PC-9 (cell line): Measurements from ENCODE around the gene SHISA7. TPM values are rescaled to one million over a fixed set of nuclear protein-coding genes. Genes with fewer than 3 reads are reported as not detected.

ENCODE experiments used
- BruUV-seq: library from RNA; stranded (reverse); fragments of 400-500 nt; replicated peaks from 2 replicates; lab custom pipeline; 2021; lab: Mats Ljungman, UMichigan
- CTCF ChIA-PET: fragments of 300-600 bp; sonication (Branson Sonifier 250); formaldehyde crosslinking; loops from one replicate; lab custom pipeline; 2022; ENCODE audit warnings: antibody characterized with exemption; lab: Charles Lee
- POLR2A ChIA-PET: fragments of 300-600 bp; sonication (Branson Sonifier 250); formaldehyde crosslinking; loops from one replicate; lab custom pipeline; 2022; ENCODE audit warnings: antibody characterized with exemption; ENCODE audit not compliant: unreplicated experiment; lab: Charles Lee
- DNase-seq, 2 experiments: peaks; one replicate each; pipeline versions ENCODE4 v3.0.0 to v3.0.0-alpha.2; 2015 to 2022; ENCODE audit warnings: mixed read lengths in 1 of 2
- H2AFZ ChIP-seq: fragments of 200-600 bp; sonication (generic); 2 replicates; pipeline ENCODE4 v1.8.1; 2017; ENCODE audit warnings: antibody characterized with exemption
- H3F3A ChIP-seq: fragments of 200-600 bp; sonication (generic); 2 replicates; pipeline ENCODE4 v1.8.1; 2017; ENCODE audit warnings: antibody characterized with exemption, mild to moderate bottlenecking, low read depth; ENCODE audit not compliant: insufficient read depth
- H3K27ac ChIP-seq: fragments of 200-600 bp; sonication (generic); 2 replicates; pipeline ENCODE4 v1.6.1; 2016; ENCODE audit warnings: mixed run types
- H3K27me3 ChIP-seq: fragments of 200-600 bp; sonication (generic); 2 replicates; pipeline ENCODE4 v1.6.1; 2016; ENCODE audit warnings: low read depth, mixed run types; ENCODE audit not compliant: insufficient read depth
- H3K36me3 ChIP-seq: fragments of 200-600 bp; sonication (generic); 2 replicates; pipeline ENCODE4 v1.6.1; 2016; ENCODE audit warnings: low read depth, mixed run types
- H3K4me1 ChIP-seq: fragments of 200-600 bp; sonication (generic); replicated peaks from 2 replicates; pipeline ENCODE4 v1.6.1; 2016; ENCODE audit warnings: mixed run types; ENCODE audit not compliant: insufficient read depth
- H3K4me2 ChIP-seq: fragments of 200-600 bp; sonication (generic); 2 replicates; pipeline ENCODE4 v1.6.1; 2017; ENCODE audit warnings: mixed run types
- H3K4me3 ChIP-seq: fragments of 200-600 bp; sonication (generic); 2 replicates; pipeline ENCODE4 v1.6.1; 2016; ENCODE audit warnings: mixed run types
- H3K79me2 ChIP-seq: fragments of 200-600 bp; sonication (generic); 2 replicates; pipeline ENCODE4 v1.6.1; 2017; ENCODE audit warnings: low read depth, mixed run types
- H3K9me2 ChIP-seq: fragments of 200-600 bp; sonication (generic); 2 replicates; pipeline ENCODE4 v1.8.1; 2017; ENCODE audit warnings: mild to moderate bottlenecking; ENCODE audit not compliant: insufficient read depth
- H3K9me3 ChIP-seq: fragments of 200-600 bp; sonication (generic); 2 replicates; pipeline ENCODE4 v1.8.1; 2016; ENCODE audit warnings: low read depth; ENCODE audit not compliant: insufficient read depth
- H4K20me1 ChIP-seq: fragments of 200-600 bp; sonication (generic); 2 replicates; pipeline ENCODE4 v1.8.1; 2017; ENCODE audit not compliant: insufficient read depth
- CTCF ChIP-seq: fragments of 200-600 bp; sonication (generic); conservative IDR thresholded peaks from 2 replicates; pipeline ENCODE4 v1.6.1; 2017; ENCODE audit warnings: mixed run types, antibody characterized with exemption, mild to moderate bottlenecking, moderate library complexity
- EZH2 ChIP-seq: fragments of 200-600 bp; sonication (generic); IDR thresholded peaks from 2 replicates; pipeline ENCODE4 v1.8.0; 2017; ENCODE audit warnings: antibody characterized with exemption, low read depth
- intact Hi-C: fragments of 100-400 bp; cut with micrococcal nuclease; formaldehyde crosslinking; loops from one replicate; pipeline ENCODE4 v1.10.0; 2022; ENCODE audit not compliant: unreplicated experiment
- total RNA-seq: library from RNA; stranded (reverse); gene quantifications from 2 replicates; pipeline ENCODE4 v1.2.3, GENCODE V29; 2021

The SHISA7 gene
- total RNA-seq, 1 experiment from 2014 or later: not detected

GRCh38 chr19:55384131-55384919 lies 58.8 kb downstream of the SHISA7 start, which contains the start of gene TMEM238:
TSS of gene TMEM238 (minus strand) at chr19:55384292. CDS start at chr19:55384259, 33 bp downstream.
- intact Hi-C loops: loop anchor here (2.0 to 10.0 kb wide), 3 partner anchors 22 to 220 kb away; partner anchors contain the start of genes DNAAF3 and UBE2S
- POLR2A ChIA-PET: interaction anchor here (0.6 to 1.7 kb wide), 8 partner anchors 22 to 223 kb away, joined by 3 to 58 read pairs (median 5); partner anchors contain the start of genes HSPBP1 and KMT5C
- Histone ChIP-seq H3K9me2 (no peaks in the 10 kb centered on the region), H3K9me3 (no peaks in the 10 kb centered on the region), H3K27ac (peak within 1 kb of the TSS; percentile 83), H3K4me1 (peaks cover 39% of the 10 kb centered on the region), H3K4me3 (peak within 1 kb of the TSS; percentile 88), H3K79me2 (peaks cover 65% of the 10 kb centered on the region), H3F3A (peaks cover 54% of the 10 kb centered on the region), H3K36me3 (peaks cover 34% of the 10 kb centered on the region), H2AFZ (peak within 1 kb of the TSS; percentile 72), H3K4me2 (peak within 1 kb of the TSS; percentile 90), H3K27me3 (no peaks in the 10 kb centered on the region), H4K20me1 (peaks cover 33% of the 10 kb centered on the region)
- CTCF ChIA-PET: interaction anchor here (0.5 to 1.9 kb wide), 12 partner anchors 32 to 763 kb away, joined by 3 to 13 read pairs (median 6); partner anchors contain the start of genes KMT5C and PPP6R1
- no TSS peak for BruUV-seq
- DNase-seq: peak in 1 of 2 experiments; percentile 86
- TF ChIP-seq CTCF: no peak
- TF ChIP-seq EZH2: no peak

GRCh38 chr19:55383279-55384130 lies 59.6 kb downstream of the SHISA7 start:
- peaks cover 25% of the 10 kb centered on the region for H4K20me1 ChIP-seq
- ChIA-PET POLR2A (interaction anchor here (0.6 to 1.7 kb wide), 7 partner anchors 24 to 234 kb away, joined by 3 to 58 read pairs (median 4); partner anchors contain the start of genes HSPBP1, KMT5C and TNNT1), CTCF (interaction anchor here (0.6 to 1.9 kb wide), 8 partner anchors 31 to 764 kb away, joined by 3 to 13 read pairs (median 6); partner anchors contain the start of genes KMT5C and PPP6R1)
- H3K27me3 ChIP-seq: no peaks in the 10 kb centered on the region
- H3K9me2 ChIP-seq: no peaks in the 10 kb centered on the region
- H3K4me2 ChIP-seq: peak overlapping the region; percentile 90
- BruUV-seq: no TSS peak
- intact Hi-C loops: loop anchor here (2.0 to 10.0 kb wide), 3 partner anchors 23 to 219 kb away; partner anchors contain the start of genes DNAAF3 and UBE2S
- peaks cover 57% of the 10 kb centered on the region for H3K79me2 ChIP-seq
- peak overlapping the region; percentile 71 for H2AFZ ChIP-seq
- H3K9me3 ChIP-seq: no peaks in the 10 kb centered on the region
- H3K27ac ChIP-seq: peak overlapping the region; percentile 50
- no peak for TF ChIP-seq EZH2
- no peak for TF ChIP-seq CTCF
- H3K4me3 ChIP-seq: peak overlapping the region; percentile 88
- DNase-seq: peak; percentile 72 to 76
- peaks cover 52% of the 10 kb centered on the region for H3F3A ChIP-seq
- peaks cover 27% of the 10 kb centered on the region for H3K36me3 ChIP-seq
- peaks cover 34% of the 10 kb centered on the region for H3K4me1 ChIP-seq
